Amygdala (tissue), 56 donors: ENCODE measurements around the gene LRRD1.
"Not testable (repeated sequence)": the region's sequence is repeated elsewhere in the genome, so short reads cannot be mapped to it uniquely, and the experiment has no call there.

ENCODE experiments used
- DNase-seq, 56 donors: peaks; one replicate each; lab custom pipeline; 2025; lab: John Stamatoyannopoulos, UW

The LRRD1 gene

DNA sequence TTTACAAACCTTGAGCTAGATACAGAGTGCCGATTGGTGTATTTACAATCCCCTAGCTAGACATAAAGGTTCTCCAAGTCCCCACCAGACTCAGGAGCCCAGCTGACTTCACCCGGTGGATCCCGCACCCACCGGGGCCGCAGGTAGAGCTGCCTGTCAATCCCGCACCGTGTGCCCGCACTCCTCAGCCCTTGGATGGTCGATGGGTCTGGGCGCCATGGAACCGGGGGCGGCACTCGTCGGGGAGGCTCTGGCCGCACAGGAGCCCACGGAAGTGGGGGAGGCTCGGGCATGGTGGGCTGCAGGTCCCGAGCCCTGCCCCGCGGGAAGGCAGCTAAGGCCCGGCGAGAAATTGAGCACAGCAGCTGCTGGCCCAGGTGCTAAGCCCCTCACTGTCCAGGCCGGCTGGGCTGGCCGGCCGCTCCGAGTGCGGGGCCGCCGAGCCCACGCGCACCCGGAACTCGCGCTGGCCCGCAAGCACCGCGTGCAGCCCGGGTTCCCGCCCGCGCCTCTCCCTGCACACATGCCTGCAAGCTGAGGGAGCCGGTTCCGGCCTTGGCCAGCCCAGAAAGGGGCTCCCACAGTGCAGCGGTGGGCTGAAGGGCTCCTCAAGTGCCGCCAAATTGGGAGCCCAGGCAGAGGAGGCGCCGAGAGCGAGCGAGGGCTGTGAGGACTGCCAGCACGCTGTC is 35.6 kb downstream of the LRRD1 start:
- not testable (repeated sequence) for DNase-seq

DNA sequence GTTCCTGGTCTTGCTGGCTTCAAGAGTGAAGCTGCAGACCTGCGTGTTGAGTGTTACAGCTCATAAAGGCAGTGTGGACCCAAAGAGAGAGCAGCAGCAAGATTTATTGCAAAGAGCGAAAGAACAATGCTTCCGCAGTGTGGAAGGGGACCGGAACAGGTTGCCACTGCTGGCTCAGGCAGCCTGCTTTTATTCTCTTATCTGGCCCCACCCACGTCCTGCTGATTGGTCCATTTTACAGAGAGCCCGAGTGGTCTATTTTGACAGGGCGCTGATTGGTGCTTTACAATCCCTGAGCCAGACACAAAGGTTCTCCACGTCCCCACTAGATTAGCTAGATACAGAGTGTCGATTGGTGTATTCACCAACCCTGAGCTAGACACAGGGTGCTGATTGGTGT is 36.2 kb downstream of the LRRD1 start:
- DNase-seq: not testable (repeated sequence)

DNA sequence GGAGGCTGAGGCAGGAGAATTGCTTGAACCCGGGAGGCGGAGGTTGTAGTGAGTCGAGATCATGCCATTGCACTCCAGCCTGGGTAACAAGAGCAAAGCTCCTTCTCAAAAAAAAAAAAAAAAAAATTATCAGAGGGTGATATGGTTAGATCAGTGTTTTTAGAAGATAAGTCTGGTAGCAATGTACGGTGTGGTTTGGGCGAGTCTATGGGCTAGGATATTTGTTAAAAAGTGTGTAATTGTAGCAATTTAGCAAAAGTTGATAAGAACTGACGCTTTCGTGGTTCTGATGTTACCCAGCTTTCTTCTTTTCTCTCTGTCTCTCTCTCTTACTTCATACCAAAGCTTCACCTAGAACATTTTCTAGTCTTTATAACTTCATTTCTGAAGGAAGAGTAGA is 37.8 kb downstream of the LRRD1 start:
- no peak for DNase-seq

DNA sequence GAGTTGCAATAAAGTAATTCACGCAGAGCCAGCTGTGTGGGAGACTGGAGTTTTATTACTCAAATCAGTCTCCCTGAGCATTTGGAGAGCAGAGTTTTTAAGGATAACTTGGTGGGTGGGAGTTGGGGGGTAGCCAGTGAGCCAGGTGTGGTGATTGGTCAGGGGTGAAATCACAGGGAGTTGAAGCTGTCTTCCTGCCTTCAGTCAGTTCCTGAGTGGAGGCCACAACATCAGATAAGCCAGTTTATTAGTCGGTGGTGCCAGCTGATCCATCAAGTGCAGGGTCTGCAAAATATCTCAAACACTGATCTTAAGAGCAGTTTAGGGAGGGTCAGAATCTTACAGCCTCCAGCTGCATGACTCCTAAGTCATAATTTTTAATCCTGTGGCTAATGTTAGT is 41.4 kb downstream of the LRRD1 start:
- DNase-seq: no peak

DNA sequence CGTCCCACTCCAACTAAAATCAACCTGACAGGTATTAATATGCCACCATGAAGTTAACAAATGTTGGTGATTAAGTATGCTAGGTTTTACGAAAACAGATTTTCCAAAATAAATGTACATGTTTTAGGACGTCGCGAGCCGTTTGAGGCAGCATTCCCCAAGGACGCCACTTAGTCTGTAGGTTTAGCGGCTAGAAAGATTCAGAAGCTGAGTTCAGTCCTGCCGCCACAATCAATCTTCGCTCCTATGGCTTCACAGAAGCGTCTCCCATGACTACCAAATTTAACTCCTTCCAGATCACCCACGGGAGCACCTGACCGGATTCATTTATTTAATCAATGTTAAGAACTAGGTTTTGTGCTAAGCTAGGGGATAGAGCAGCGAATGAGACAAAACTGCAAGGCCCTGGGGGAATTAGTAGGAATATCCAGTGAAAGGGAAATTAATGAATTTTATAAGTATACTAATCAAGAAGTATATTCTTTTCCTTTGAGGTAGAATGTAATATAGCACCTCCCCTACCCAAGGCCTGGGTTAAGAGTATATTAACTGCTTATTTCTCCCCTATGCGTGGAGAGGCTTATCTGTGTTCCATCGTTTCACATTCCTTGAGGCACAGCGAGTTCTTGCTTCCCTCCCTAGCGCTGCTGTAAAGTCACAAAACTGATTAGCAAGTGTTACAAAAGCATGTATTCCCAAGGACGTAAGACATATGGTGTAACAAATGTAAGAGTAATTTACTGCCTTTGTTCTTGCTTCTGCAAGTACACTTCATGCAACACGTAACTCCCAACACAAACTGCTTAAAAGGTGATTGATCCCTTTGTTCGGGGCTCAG is 43.7 kb downstream of the LRRD1 start:
- peak in 21 of 56 donors; percentile 9 to 68 (median 39) for DNase-seq

DNA sequence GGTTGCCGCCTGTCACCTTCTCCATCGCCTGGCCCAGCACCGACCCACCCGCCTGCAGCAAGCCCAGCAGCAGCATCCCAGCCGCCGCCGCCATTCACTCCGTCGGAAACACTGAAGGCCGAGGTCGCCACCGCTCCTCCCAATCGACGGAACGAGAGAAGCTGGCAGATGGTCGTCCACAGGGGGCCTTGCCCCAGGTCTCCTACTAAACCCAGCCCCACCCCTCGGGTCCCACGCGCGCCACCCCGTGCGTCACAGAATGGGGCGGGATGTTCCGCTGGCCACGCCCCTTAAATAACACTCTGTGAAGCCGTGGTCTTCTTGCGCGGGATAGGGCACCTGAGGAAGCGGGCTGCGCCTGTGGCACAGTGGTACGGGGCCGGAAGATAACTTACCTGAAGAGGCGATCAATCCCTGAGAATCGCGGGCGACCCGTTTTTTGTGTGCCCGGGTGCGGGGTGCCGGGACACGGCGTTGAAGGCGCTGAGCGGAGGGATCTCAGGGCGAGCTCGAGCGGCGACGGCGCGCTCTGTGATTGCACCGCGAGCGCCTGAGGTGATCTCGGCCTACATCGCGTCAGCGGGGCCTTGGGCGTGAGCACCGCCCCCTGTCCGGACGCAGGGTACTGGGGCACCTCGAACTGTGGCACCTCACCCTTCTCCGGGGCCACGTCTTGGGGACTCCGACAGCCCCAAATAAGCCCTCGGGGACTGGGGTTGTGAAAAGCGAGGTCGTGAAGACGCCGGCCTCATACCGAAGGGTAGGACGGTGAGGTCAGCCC is 44.5 kb downstream of the LRRD1 start, which contains the start of gene CYP51A1:
Gene CYP51A1 (minus strand): TSS at position 207 of the 781 bp plus-strand sequence. CDS start 113 bp downstream, at position 94.
- DNase-seq: peak; percentile 57 to 98 (median 90)

DNA sequence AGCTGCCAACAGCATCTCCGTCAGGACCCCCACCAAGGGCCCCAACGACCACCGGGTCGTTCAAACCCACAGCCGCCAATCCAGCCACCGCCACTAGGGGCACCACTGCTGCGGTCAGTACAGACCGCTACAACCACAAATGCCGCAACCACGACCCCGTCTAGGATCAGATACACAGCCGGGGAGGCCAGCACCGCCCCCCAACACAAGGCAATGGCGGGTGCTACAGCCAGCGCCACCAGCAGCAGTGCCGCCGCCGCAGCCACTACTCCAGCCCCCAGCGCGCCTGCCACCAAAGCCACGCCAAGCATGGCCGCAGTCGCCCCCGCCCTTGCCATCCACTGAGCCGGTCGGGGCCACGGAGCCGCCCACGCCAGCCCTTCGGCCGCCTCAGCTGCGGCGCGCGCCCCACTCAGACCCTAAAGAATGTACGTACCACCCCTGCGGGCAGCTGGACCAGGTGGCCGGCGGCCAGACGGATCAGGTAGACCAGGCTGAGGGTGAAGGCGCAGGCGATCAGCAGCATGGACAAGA is 45.1 kb downstream of the LRRD1 start:
- DNase-seq: peak in 53 of 56 donors; percentile 20 to 86 (median 60)

DNA sequence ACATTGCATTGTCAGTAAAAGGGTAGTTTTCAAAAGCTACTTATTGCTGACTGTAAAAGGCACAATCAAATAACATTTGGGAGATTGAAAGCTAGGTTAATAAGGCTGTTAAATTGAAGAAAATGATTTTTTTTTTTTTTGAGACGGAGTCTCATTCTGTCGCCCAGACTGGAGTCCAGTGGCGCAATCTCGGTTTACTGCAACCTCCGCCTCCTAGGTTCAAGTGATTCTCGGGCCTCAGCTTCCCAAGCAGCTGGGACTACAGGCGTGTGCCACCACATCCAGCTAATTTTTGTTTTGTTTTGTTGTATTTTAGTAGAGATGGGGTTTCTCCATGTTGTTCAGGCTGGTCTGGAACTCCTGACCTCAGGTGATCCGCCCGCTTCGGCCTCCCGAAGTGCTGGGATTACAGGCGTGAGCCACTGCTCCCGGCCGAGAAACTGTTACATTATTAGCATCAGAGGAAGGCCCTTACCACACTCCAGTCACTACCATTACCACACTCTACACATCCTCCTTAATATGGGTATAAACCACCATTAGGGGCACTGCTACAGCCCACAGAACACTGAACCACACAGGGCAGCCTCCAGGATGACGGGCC is 45.7 kb downstream of the LRRD1 start:
- peak in 1 of 56 donors; percentile 30 for DNase-seq

DNA sequence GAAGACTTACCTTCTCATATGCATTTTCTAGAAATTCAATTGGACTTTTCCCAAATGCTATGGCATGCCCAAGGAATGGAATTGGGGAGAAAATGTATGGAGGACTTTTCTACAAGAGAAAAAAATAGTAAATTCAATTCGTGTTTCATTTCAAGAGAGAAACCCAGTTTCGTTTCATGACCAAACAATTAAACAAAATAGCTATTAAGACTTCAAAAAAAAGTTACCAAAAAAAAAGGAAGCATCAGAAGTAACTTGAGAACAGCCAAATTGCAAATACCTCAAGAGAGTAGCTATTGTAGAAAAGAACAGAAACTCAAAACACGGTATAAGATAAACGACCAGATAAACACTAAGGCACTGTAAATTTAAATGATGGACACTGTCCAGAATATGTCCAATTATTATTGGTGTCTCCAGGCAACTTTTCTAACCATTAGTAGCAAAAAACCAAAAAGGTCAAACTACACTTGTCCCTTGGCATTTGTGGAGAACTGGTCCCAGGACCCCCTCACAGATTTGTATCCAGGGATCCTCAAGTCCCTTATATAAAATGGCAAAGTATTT is 47.1 kb downstream of the LRRD1 start:
- no peak for DNase-seq

DNA sequence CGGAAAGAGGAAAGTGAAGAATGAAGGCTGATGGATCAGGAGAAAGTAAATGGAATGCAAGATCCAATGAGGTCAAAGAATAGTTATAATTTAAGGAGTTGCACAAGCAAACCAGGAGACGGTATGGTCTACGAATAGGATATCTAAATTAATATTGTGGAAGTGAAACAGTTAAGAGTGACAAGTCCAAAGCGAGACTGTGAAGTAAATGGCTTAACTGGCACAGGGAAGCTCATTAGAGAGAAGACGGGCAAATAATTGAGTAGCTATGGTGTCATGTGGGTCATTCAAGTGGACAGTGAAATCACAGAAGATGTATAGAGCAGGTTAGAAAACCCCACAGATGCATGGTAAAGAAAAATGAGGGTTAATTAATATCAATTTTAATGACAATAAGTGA is 47.8 kb downstream of the LRRD1 start:
- DNase-seq: no peak

DNA sequence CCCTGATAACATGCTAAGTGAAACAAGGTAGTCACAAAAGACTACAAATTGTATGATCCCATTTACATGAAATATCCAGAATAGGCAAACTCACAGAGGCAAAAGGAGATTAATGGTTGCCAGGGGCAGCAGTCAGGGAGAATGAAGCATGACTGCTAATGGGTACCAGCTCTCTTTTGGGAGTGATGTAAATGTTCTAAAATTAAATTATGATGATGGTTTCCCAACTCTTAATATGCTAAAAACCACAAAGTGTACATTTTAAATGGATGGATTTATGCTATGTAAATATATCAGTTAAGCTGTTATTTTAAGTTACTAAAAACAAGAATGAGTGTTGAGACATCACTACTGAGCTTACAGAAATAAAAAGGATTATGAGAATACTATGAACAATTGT is 57.3 kb downstream of the LRRD1 start:
- no peak for DNase-seq

DNA sequence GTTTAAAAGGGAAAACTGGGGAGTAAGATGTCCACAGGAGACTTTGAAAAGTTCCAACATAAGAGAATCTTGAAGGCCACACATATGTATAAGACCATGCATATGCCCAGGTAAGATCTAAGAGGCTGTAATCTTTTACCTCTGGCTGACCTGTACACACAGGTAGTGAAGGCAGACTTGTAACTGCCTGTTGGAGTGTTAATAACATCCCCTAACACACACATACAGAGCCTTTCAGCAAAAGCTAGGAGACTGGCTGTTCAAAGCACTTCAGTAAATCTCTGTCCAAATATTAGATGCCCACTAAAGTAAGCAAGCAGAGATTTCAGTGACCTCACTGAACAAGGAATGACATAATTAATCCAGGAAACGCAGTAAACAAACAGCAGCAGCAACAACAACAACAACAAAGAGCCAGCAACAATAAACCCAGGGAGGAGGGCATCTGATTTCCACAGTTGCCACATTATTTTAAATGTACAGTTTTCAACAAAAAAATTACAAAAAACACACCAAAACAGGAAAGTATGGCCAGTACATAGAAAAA is 59.7 kb downstream of the LRRD1 start:
- no peak for DNase-seq

DNA sequence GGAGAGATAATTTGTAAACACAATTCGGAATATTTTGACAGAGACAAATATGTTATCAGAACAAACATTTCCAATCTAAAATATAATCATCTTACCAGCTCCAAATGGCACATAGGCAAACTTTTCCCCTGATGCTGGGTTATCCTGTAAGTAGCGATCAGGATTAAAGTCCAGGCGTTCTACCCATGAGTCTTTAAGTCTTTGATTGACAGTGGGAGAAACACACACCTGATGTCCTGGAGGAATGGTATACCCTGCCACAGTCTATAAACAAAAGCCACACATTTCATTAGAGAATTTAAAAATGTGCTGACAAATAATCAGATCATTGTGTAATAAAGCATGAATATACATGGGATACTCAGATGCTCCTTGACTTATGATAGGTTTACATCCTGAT is 62.0 kb downstream of the LRRD1 start:
- DNase-seq: no peak

DNA sequence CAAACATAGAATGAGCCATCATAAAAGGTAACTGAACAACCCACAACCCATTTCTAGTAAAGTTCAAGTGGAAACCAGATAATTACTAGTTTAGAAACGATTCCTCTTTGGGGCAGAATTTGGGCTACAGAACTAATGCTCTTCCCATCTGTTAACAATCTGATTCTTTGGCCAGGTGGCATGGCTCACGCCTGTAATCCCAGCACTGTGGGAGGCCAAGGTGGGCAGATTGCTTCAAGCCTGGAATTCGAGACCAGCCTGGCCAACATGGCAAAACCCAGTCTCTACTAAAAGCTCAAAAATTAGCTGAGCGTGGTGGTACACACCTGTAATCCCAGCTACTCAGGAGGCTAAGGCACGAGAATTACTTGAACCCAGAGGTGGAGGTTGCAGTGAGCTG is 63.1 kb downstream of the LRRD1 start:
- no peak for DNase-seq

DNA sequence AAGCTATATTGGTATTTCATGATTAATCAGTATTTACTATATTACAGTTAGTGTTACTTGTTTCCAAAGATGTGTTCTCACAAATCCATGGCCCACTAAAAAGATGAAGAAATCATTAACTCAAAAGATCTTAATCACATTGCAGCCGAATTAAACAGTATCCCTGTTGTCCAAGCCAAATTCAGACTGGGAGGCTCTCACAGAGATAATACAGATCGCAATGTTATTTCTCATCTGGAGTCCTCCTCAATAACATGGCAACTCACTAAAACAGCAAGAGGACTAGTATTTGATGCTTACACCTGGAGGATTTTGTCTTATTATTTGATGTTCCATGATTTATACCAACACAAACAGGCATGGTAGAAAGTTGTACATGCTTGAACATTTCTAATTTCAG is 68.1 kb downstream of the LRRD1 start:
- DNase-seq: no peak

DNA sequence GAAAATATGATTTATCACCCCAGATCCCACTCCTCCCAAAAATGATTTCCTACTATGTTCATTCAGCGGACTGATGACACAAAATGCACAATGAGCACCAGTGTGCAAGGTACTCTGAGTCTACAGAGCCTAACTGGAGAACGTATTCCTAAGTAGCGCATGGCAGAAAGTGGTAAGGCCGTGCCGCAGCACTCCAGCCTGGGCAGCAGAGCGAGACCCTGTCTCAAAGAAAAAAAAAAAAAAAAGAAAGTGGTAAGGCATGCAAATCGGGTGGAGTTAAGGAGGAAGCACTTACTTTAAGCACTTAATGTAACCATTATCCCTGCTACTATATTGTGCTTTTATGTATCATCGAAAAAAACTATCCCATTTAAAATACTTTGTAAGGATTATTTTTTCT is 70.1 kb downstream of the LRRD1 start:
- no peak for DNase-seq

DNA sequence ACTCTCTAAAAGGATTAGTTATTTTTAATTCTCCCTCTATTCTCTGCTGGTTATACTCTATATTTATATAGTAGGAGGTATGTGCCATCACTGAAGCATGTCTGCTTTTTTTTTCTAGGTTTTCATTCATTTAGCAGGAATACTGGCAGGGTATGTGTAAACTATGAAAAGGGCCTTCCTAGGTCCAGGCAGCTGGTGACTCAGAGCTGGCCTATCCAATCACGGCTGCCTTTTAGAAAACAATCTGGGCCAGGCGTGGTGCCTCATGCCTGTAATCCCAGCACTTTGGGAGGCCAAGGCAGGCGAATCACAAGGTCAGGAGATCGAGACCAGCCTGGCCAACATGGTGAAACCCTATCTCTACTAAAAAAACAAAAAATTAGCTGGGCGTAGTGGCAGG is 76.1 kb downstream of the LRRD1 start:
- DNase-seq: not testable (repeated sequence)

DNA sequence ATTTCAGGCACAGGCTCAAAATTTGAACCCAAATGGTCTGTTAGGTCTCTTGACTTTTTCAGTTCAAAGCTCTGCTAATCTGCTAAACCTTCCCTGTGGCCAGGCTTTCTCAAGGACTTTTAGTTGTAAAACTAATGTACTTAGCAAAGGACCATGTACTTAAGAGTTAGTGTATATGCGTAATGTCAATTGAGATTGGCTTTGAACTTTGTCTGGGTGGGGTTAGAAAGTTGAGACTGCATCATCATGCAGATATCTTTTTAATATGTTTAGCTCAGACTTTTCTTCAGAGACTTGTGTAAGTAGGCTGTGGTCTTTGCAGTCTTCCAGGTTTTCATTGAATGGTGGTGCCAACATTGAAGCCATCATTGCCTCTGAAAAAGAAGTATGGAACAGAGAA is 78.4 kb downstream of the LRRD1 start:
- no peak for DNase-seq

DNA sequence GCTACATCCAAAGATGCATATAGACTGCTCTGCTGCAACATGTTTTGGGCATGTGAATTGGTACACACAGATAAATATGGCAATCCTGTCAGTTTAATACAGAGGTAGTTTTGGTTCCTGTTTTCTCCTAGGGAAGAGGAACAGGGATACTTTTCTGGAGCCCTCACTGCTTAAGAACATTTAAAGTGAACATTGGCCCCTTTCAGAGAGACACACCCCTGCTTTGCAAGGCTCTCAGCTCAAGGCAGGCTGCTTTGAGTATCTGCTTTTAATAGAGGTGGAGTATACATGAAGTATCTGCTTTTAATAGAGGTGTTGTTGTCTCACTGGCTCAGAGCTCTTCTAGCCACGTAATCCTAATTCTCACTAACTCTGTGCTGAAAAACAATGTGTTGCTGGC is 83.6 kb downstream of the LRRD1 start:
- no peak for DNase-seq
